Activated CD4-positive, alpha-beta memory T cell treated with anti-CD3 and anti-CD28 coated beads, Interleukin-2, amount 10 ng/mL, durations not matched to agents 7 days and 5 days (primary cell): Measurements from ENCODE around the gene BPHL. TPM values are rescaled to one million over a fixed set of nuclear protein-coding genes. Genes with fewer than 3 reads are reported as not detected.
A peak's percentile ranks its signal among the peaks of the same experiment; 100 is the strongest.
"Not testable (repeated sequence)": the region's sequence is repeated elsewhere in the genome, so short reads cannot be mapped to it uniquely, and the experiment has no call there.

Experiments
- CTCF ChIA-PET: fragments of 350-600 bp; sonication (Branson Sonifier 250); formaldehyde crosslinking; loops from one replicate; lab custom pipeline; 2021; ENCODE audit warnings: antibody characterized with exemption, inconsistent platforms; lab: Charles Lee
- POLR2A ChIA-PET: fragments of 350-600 bp; sonication (Branson Sonifier 250); formaldehyde crosslinking; loops from one replicate; lab custom pipeline; 2021; ENCODE audit warnings: antibody characterized with exemption; lab: Charles Lee
- DNase-seq: peaks from one replicate; pipeline ENCODE4 v3.0.0-alpha.2; 2020
- H3K27ac Mint-ChIP-seq: one replicate; pipeline ENCODE4 v1.8.0; 2021; ENCODE audit warnings: mild to moderate bottlenecking, mixed read lengths
- H3K27me3 Mint-ChIP-seq: one replicate; pipeline ENCODE4 v1.8.0; 2021; ENCODE audit warnings: mixed read lengths
- H3K36me3 Mint-ChIP-seq: one replicate; pipeline ENCODE4 v1.8.0; 2021; ENCODE audit warnings: low read depth, mixed read lengths
- H3K4me1 Mint-ChIP-seq: one replicate; pipeline ENCODE4 v1.8.0; 2021; ENCODE audit warnings: mixed read lengths
- H3K4me3 Mint-ChIP-seq: one replicate; pipeline ENCODE4 v1.8.0; 2021; ENCODE audit warnings: mild to moderate bottlenecking, mixed read lengths
- H3K9me3 Mint-ChIP-seq: one replicate; pipeline ENCODE4 v1.8.0; 2021; ENCODE audit warnings: mixed read lengths
- total RNA-seq, 2 experiments: library from RNA; stranded (reverse); gene quantifications; one replicate each; pipeline ENCODE4 v1.2.3, GENCODE V29; 2021

Gene BPHL
- total RNA-seq = 1 to 10 TPM; 7.3 to 9.2 TPM

DNA sequence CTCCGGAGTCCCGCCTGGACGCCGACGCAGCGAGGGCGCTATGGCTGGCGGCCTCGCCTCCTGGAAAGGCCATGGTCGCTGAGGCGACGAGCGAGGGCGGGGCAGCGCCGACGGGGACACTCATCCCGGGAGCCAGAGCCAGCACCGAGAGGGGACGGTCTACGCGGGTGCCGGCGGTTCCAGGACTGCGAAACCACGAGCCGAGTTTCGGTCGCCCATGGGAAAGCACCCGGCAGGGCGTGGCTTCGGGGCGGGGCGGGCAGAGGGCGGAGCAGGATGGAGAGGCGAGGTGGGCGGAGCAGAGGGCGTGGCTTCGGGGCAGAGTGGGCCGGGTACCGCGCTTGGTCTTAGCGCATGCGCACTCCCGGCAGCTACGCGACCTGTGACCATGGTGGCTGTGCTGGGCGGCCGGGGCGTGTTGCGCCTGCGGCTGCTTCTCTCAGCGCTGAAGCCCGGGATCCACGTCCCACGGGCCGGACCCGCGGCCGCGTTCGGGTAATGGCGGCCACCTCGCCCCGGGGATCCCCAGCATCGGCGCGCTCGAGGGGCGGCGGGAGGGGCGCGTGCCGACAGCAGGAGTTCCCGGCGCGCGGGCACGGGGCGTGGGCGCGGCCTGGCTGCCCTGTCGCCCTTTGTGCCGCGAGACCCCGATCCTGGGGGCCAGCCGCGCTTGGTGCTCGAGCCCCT lies at the start of gene BPHL:
TSS of gene BPHL (plus strand) at position 359 of the 687 bp plus-strand sequence. CDS start at position 389, 30 bp downstream.
- ChIA-PET POLR2A (interaction anchor here (1.1 to 2.3 kb wide), 3 partner anchors 39 to 128 kb away, joined by 3 to 10 read pairs (median 4); partner anchors contain the start of genes RIPK1 and TUBB2A), CTCF (interaction anchor here (1.0 kb wide), 1 partner anchor 111 kb away, joined by 3 read pairs; no protein-coding TSS in a partner anchor)
- H3K4me1 Mint-ChIP-seq = peaks cover 23% of the 10 kb centered on the region
- peaks cover 2% of the 10 kb centered on the region for H3K27me3 Mint-ChIP-seq
- H3K36me3 Mint-ChIP-seq = peaks cover 16% of the 10 kb centered on the region
- H3K9me3 Mint-ChIP-seq = no peaks in the 10 kb centered on the region
- peak within 1 kb of the TSS; percentile 80 for H3K4me3 Mint-ChIP-seq
- DNase-seq = peak; percentile 99
- H3K27ac Mint-ChIP-seq = peak within 1 kb of the TSS; percentile 77

DNA sequence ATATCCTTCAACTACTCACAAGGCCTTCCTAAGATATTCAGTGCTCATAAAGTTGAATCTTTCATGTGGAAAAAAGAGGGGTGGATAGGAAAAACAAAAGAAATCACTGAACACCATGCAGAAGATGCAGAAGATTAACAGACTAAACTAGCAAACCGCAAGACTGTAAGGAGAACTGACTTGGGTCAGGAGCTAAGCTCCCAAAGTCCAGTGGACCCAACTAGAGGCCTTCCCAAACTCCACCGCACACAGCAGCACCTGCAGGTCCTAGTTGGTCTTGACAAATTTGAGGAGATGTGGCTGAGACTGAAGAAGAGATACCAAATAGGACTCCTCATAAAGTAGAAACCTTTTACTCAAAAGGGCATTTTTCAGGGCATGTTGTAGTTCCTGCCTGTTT lies 46.9 kb upstream of the BPHL start:
- Mint-ChIP-seq H3K36me3 (peaks cover 44% of the 10 kb centered on the region), H3K27ac (peak overlapping the region; percentile 63), H3K27me3 (no peaks in the 10 kb centered on the region), H3K4me3 (no peak overlapping the region), H3K4me1 (peaks cover 78% of the 10 kb centered on the region), H3K9me3 (no peaks in the 10 kb centered on the region)
- ChIA-PET POLR2A (interaction anchor here (1.5 kb wide), 1 partner anchor 17 kb away, joined by 4 read pairs; no protein-coding TSS in a partner anchor), CTCF (no interaction called here)
- no peak for DNase-seq

DNA sequence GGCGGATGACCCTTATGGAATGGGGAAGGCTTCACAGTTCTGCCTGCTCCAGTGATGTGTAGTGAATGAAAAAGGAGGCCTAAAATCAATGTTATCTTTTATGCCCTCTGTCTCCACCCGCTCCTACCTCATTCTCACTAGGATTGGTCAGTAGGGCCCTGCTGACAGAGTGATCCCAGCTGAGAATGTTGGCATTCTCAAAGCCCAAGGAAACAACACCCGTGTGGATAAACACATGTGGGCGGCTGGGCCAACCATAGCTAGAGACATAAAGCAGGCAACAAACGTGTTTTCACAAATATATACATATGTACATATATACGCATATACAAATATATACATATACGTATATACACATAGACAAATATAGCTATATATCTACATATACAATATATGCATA lies 45.7 kb upstream of the BPHL start:
- no peaks in the 10 kb centered on the region for H3K9me3 Mint-ChIP-seq
- ChIA-PET CTCF (interaction anchor here (0.9 kb wide), 1 partner anchor 82 kb away, joined by 3 read pairs; no protein-coding TSS in a partner anchor), POLR2A (interaction anchor here (0.9 to 1.5 kb wide), 2 partner anchors 11 to 46 kb away, joined by 3 read pairs; no protein-coding TSS in a partner anchor)
- peaks cover 53% of the 10 kb centered on the region for H3K36me3 Mint-ChIP-seq
- no peak overlapping the region for H3K4me3 Mint-ChIP-seq
- peak overlapping the region; percentile 55 for H3K27ac Mint-ChIP-seq
- H3K27me3 Mint-ChIP-seq = no peaks in the 10 kb centered on the region
- DNase-seq = no peak
- peaks cover 75% of the 10 kb centered on the region for H3K4me1 Mint-ChIP-seq

DNA sequence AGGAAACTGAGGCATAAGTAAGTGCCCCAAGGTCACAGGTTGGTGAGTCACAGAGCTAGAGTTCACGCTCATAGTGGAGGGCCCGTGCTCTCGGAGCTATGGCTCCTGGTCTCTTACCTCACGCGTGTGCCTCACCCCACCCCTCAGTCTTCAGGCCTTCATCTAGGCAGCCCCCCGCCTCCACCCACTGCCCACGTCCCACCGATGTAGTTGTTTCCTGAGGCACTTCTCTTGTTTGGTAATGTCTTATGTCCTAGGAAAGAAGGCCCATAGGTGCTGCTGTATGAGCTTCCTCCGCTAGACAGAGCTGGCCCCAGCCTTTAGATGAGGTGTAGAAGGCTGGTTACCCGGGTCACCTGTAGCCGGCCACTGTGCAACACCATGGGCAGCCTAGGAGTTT lies 45.1 kb upstream of the BPHL start:
- no peak for DNase-seq
- CTCF ChIA-PET = interaction anchor here (0.6 to 0.9 kb wide), 2 partner anchors 61 to 83 kb away, joined by 3 read pairs; no protein-coding TSS in a partner anchor
- Mint-ChIP-seq H3K27me3 (no peaks in the 10 kb centered on the region), H3K36me3 (peaks cover 56% of the 10 kb centered on the region), H3K4me3 (no peak overlapping the region), H3K27ac (no peak overlapping the region), H3K9me3 (no peaks in the 10 kb centered on the region), H3K4me1 (peaks cover 71% of the 10 kb centered on the region)
- POLR2A ChIA-PET = interaction anchor here (0.9 to 1.5 kb wide), 2 partner anchors 12 to 47 kb away, joined by 3 read pairs; no protein-coding TSS in a partner anchor

DNA sequence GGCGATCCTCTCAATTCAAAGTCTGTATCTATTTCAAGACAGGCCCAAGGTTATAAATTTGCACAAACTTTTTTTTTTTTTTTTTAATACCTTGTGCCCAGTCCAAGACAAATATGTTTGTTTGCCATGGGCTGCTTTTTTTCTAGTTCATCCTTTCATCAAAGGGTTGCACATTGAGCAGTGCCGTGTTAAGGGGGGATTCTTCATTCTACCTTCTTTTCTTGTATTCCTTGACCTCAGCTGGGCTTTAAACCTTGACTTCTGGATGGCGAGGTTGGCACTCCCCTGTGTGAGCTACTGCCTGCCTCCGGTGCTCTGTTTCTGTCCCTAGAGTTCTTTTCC lies 42.8 kb upstream of the BPHL start:
- Mint-ChIP-seq H3K9me3 (no peaks in the 10 kb centered on the region), H3K4me1 (peaks cover 53% of the 10 kb centered on the region), H3K36me3 (peaks cover 58% of the 10 kb centered on the region), H3K27ac (peak overlapping the region; percentile 76), H3K4me3 (peak overlapping the region; percentile 49), H3K27me3 (no peaks in the 10 kb centered on the region)
- ChIA-PET CTCF (interaction anchor here (0.7 to 1.3 kb wide), 2 partner anchors 21 to 85 kb away, joined by 3 to 8 read pairs; no protein-coding TSS in a partner anchor), POLR2A (interaction anchor here (1.2 to 1.5 kb wide), 3 partner anchors 9 to 310 kb away, joined by 3 to 5 read pairs (median 3); no protein-coding TSS in a partner anchor)
- DNase-seq = no peak

DNA sequence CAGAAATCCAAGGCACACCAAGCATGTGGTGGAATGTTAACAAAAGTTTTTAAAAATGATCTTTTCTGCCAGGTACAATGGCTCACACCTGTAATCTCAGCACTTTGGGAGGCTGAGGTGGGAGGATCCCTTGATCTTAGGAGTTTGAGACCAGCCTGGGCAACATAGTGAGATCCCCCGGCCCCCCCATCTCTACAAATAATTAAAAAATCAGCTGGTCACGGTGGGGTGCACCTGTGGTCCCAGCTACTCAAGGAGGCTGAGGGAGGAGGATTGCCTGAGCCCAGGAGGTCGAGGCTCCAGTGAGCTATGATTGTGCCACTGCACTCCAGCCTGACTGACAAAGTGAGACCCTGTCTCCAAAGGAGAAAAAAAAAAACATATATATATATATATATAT lies 42.2 kb upstream of the BPHL start:
- peak overlapping the region; percentile 49 for H3K4me3 Mint-ChIP-seq
- ChIA-PET POLR2A (interaction anchor here (0.8 to 1.2 kb wide), 3 partner anchors 12 to 87 kb away, joined by 3 read pairs; no protein-coding TSS in a partner anchor), CTCF (interaction anchor here (0.6 to 1.3 kb wide), 3 partner anchors 20 to 77 kb away, joined by 3 to 8 read pairs (median 4); partner anchors contain the start of gene NQO2)
- H3K27ac Mint-ChIP-seq = no peak overlapping the region
- H3K36me3 Mint-ChIP-seq = peaks cover 61% of the 10 kb centered on the region
- no peak for DNase-seq
- H3K9me3 Mint-ChIP-seq = no peaks in the 10 kb centered on the region
- peaks cover 49% of the 10 kb centered on the region for H3K4me1 Mint-ChIP-seq
- no peaks in the 10 kb centered on the region for H3K27me3 Mint-ChIP-seq

DNA sequence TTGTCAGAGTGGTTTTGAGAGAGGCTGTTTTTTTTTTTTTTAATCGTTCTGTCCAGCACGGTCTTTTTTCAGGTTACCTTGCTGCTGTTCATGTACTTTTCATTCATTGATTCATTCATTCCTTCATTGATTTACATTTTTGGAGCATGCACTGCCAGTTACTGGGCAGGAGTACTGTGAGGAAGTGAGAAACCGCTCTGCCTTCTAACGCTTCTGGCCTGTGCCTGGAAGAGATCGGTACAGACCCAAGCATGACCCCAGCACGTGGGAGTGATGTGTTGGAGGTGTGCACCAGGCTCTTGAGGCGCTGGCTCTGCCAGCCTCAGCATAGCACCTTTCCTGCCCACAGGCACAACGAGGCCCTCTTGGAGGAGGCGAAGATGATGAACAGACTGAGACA lies 41.1 kb upstream of the BPHL start:
- Mint-ChIP-seq H3K27ac (no peak overlapping the region), H3K36me3 (peaks cover 66% of the 10 kb centered on the region)

DNA sequence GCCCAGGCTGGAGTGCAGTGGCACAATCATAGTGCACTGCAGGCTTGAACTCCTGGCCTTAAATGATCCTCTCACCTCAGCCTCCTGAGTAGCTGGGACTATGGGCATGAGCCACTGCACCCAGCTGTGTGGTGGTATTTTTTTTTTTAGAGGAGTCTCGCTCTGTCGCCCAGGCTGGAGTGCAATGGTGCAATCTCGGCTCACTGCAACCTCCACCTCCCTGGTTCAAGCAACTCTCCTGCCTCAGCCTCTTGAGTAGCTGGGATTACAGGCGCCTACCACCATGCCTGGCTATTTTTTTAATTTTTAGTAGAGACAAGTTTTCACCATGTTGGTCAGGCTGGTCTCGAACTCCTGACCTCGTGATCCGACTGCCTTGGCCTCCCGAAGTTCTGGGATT lies 39.6 kb upstream of the BPHL start:
- CTCF ChIA-PET = interaction anchor here (0.5 kb wide), 1 partner anchor 47 kb away, joined by 3 read pairs; no protein-coding TSS in a partner anchor
- POLR2A ChIA-PET = not testable (repeated sequence)
- H3K4me1 Mint-ChIP-seq = peaks cover 30% of the 10 kb centered on the region

More for the DNA sequence above, 41.1 kb upstream of the BPHL start:
- H3K27me3 Mint-ChIP-seq = no peaks in the 10 kb centered on the region
- ChIA-PET CTCF (no interaction called here), POLR2A (interaction anchor here (0.5 kb wide), 1 partner anchor 137 kb away, joined by 3 read pairs; no protein-coding TSS in a partner anchor)
- peaks cover 41% of the 10 kb centered on the region for H3K4me1 Mint-ChIP-seq
- no peak for DNase-seq
- H3K9me3 Mint-ChIP-seq = no peaks in the 10 kb centered on the region
- H3K4me3 Mint-ChIP-seq = no peak overlapping the region

DNA sequence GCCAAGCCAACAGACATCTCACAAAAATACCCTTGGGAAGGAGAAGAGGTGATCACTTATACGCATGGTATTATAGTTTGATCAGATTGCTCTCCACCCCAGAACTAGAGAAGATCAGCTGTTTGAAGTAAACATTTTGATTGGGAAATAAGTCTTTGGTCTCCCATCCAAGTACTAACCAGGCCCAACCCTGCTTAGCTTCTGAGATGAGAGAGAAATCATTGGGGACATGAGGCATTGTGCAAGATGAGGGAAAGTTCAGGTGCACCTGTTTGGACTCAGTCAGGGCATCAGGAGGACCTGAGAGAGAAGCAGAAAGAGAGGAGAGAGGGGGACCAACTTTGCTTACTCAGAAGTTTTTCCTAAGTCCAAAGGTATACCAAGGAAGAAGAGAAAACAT lies 38.8 kb upstream of the BPHL start:
- Mint-ChIP-seq H3K27ac (peak overlapping the region; percentile 0), H3K27me3 (no peaks in the 10 kb centered on the region), H3K4me1 (peaks cover 27% of the 10 kb centered on the region), H3K4me3 (no peak overlapping the region), H3K9me3 (no peaks in the 10 kb centered on the region), H3K36me3 (peaks cover 79% of the 10 kb centered on the region)
- POLR2A ChIA-PET = no interaction called here
- DNase-seq = no peak
- CTCF ChIA-PET = no interaction called here

More for the DNA sequence above, 39.6 kb upstream of the BPHL start:
- not testable (repeated sequence) for H3K9me3 Mint-ChIP-seq, H3K27ac Mint-ChIP-seq, H3K27me3 Mint-ChIP-seq, DNase-seq, H3K4me3 Mint-ChIP-seq
- H3K36me3 Mint-ChIP-seq = peaks cover 73% of the 10 kb centered on the region

DNA sequence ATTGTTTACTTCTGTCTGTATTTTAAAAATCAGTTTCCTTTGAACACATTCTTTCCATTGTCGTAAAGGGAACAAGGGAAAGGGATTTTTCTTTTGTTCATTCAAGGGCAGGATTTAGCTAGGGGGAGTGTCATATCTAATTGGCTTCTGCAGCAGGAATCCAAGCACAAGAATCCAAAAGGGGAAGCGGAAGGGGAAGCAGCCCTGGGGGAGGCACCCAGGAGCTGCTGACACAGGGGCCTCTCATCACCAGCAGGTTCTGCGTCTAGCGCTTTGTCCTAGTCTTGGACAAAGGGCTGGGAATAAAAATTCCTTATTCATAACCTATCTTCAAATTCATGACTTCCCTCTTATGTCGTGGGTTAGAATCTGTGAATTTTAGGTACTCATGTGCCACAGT lies 36.6 kb upstream of the BPHL start:
- Mint-ChIP-seq H3K9me3 (no peaks in the 10 kb centered on the region), H3K4me3 (no peak overlapping the region), H3K27ac (no peak overlapping the region), H3K27me3 (no peaks in the 10 kb centered on the region), H3K4me1 (peaks cover 16% of the 10 kb centered on the region), H3K36me3 (peaks cover 88% of the 10 kb centered on the region)
- DNase-seq = no peak
- CTCF ChIA-PET = no interaction called here
- POLR2A ChIA-PET = interaction anchor here (1.0 kb wide), 1 partner anchor 21 kb away, joined by 3 read pairs; no protein-coding TSS in a partner anchor

DNA sequence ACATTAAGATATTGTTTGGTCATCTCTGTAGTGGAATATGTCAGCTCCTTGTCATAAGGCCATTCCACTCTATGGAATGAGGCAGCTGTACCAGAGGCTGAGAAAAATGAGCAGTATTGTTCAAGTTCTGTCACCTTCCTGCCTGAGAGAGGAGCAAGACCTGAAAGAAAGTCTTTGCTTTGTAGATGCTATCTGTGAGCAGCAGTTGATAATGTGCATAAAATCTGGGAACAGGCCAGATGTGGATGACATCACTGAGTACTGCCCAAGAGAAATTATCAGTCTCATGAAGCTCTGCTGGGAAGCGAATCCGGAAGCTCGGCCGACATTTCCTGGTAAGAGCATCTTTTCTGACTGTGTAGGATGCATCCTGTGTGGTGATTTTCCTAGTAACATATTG lies 33.4 kb upstream of the BPHL start:
- Mint-ChIP-seq H3K36me3 (peaks cover 90% of the 10 kb centered on the region), H3K27ac (no peak overlapping the region), H3K27me3 (no peaks in the 10 kb centered on the region), H3K4me1 (peaks cover 20% of the 10 kb centered on the region), H3K9me3 (no peaks in the 10 kb centered on the region), H3K4me3 (no peak overlapping the region)
- ChIA-PET CTCF (no interaction called here), POLR2A (interaction anchor here (1.2 kb wide), 1 partner anchor 12 kb away, joined by 3 read pairs; no protein-coding TSS in a partner anchor)
- DNase-seq = no peak

DNA sequence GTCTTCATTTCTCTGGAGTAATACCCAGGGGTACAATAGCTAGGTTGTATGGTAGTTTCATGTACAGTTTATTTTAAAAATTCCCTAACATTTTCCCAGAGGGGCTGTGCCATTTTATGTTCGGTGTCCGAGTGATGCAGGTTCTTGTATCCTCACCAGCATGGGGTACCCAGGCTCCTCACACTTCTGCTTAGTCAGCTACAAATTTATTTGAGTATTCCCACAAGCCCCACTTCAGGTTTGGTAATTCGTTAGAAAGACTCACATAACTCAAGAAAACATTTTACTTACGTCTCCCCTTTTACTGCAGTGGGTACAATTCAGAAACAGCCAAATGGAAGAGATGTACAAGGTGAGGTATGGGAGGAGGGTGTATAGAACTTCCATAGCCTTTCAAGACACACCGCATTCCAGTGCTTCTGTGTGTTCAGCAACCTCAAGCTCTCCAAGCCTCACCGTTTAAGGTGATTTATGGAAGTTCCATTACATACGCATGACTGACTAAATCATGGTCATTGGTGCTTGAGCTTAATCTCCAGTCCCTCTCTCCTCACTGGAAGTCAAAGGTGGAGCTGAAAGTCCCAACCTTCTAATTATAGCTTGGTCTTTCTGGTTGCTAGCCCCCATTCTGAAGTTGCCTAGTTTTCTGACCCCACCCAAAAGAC lies 32.1 kb upstream of the BPHL start:
- Mint-ChIP-seq H3K4me1 (peaks cover 20% of the 10 kb centered on the region), H3K4me3 (no peak overlapping the region), H3K9me3 (no peaks in the 10 kb centered on the region), H3K27ac (no peak overlapping the region), H3K27me3 (no peaks in the 10 kb centered on the region), H3K36me3 (peaks cover 87% of the 10 kb centered on the region)
- ChIA-PET CTCF (interaction anchor here (0.6 to 1.1 kb wide), 3 partner anchors 10 to 71 kb away, joined by 3 read pairs; partner anchors contain the start of gene TUBB2A), POLR2A (interaction anchor here (0.7 to 1.4 kb wide), 2 partner anchors 10 to 143 kb away, joined by 3 read pairs; no protein-coding TSS in a partner anchor)
- no peak for DNase-seq
